SIG-M5 treated with dmso at 0.1 percent for 504 hours (cell line): ENCODE results near the gene MEP1A.
"Not testable (repeated sequence)": the region's sequence is repeated elsewhere in the genome, so short reads cannot be mapped to it uniquely, and the experiment has no call there.

Experiments used
- DNase-seq: peaks from one replicate; lab custom pipeline; 2025; ENCODE audit not compliant: unreplicated experiment; lab: John Stamatoyannopoulos, UW

Gene MEP1A

GRCh38 chr6:46828939-46829338, 35.8 kb downstream of the MEP1A start:
- no peak for DNase-seq

GRCh38 chr6:46832816-46833215, 39.6 kb downstream of the MEP1A start:
- no peak for DNase-seq

- not testable (repeated sequence) for DNase-seq
Observed at GRCh38 chr6:46834257-46834916, 41.2 kb downstream of the MEP1A start.

- DNase-seq: not testable (repeated sequence)
Observed at GRCh38 chr6:46834991-46835390, 41.8 kb downstream of the MEP1A start.

- DNase-seq: no peak
Observed at GRCh38 chr6:46838033-46838432, 44.8 kb downstream of the MEP1A start.

GRCh38 chr6:46842252-46842846, 49.2 kb downstream of the MEP1A start:
- DNase-seq: not testable (repeated sequence)

- DNase-seq: no peak
Observed at GRCh38 chr6:46845126-46845525, 51.9 kb downstream of the MEP1A start.

- DNase-seq: peak; percentile 36
Observed at GRCh38 chr6:46848684-46849360, 55.6 kb downstream of the MEP1A start.

GRCh38 chr6:46849361-46849690, 56.1 kb downstream of the MEP1A start:
- DNase-seq: no peak

- no peak for DNase-seq
Observed at GRCh38 chr6:46850792-46851191, 57.6 kb downstream of the MEP1A start.

- not testable (repeated sequence) for DNase-seq
Observed at GRCh38 chr6:46851576-46851975, 58.4 kb downstream of the MEP1A start.

- DNase-seq: not testable (repeated sequence)
Observed at GRCh38 chr6:46855966-46856365, 62.8 kb downstream of the MEP1A start.

- DNase-seq: no peak
Observed at GRCh38 chr6:46862381-46862780, 69.2 kb downstream of the MEP1A start.

- no peak for DNase-seq
Observed at GRCh38 chr6:46863791-46864190, 70.6 kb downstream of the MEP1A start.

GRCh38 chr6:46865221-46865620, 72.0 kb downstream of the MEP1A start:
- no peak for DNase-seq

- no peak for DNase-seq
Observed at GRCh38 chr6:46867411-46867810, 74.2 kb downstream of the MEP1A start.

GRCh38 chr6:46876126-46876525, 82.9 kb downstream of the MEP1A start:
- DNase-seq: no peak

GRCh38 chr6:46879003-46879402, 85.8 kb downstream of the MEP1A start:
- DNase-seq: no peak

GRCh38 chr6:46882645-46883044, 89.5 kb downstream of the MEP1A start:
- no peak for DNase-seq

GRCh38 chr6:46888031-46888430, 94.8 kb downstream of the MEP1A start:
- DNase-seq: no peak

GRCh38 chr6:46888578-46888977, 95.4 kb downstream of the MEP1A start:
- DNase-seq: no peak
